Measurements from ENCODE around the gene ZNF716. TPM values are rescaled to one million over a fixed set of nuclear protein-coding genes. Genes with fewer than 3 reads are reported as not detected.
"Not testable (repeated sequence)": the region's sequence is repeated elsewhere in the genome, so short reads cannot be mapped to it uniquely, and the experiment has no call there.

ZNF716 gene
- total RNA-seq, 2 experiments from 2014 or later, result not detected

GRCh38 chr7:57443567-57443966 lies 6.4 kb upstream of the ZNF716 start:
- ATAC-seq, result no peak
- Mint-ChIP-seq H3K4me1 (no peaks in the 10 kb centered on the region), H3K27me3 (no peaks in the 10 kb centered on the region)

DNA sequence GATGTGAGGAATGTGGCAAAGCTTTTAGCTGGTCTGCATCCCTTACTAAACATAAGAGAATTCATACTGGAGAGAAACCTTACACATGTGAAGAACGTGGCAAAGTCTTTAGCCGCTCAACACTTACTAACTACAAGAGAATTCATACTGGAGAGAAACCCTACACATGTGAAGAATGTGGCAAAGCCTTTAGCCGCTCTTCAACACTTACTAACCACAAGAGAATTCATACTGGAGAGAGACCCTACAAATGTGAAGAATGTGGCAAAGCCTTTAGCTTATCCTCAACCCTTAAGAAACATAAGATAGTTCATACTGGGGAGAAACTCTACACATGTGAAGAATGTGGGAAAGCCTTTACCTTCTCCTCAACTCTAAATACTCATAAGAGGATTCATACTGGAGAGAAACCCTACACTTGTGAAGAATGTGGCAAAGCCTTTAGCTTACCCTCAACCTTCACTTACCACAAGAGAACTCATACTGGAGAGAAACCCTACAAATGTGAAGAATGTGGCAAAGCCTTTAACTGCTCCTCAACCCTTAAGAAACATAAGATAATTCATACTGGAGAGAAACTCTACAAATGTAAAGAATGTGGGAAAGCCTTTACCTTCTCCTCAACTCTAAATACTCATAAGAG lies 19.3 kb downstream of the ZNF716 start:
- CTCF ChIA-PET, H3K27ac Mint-ChIP-seq, ATAC-seq, DNase-seq, H3K36me3 Mint-ChIP-seq, H3K27me3 Mint-ChIP-seq, H3K4me3 Mint-ChIP-seq, H3K4me1 Mint-ChIP-seq: not testable (repeated sequence)
- H3K9me3 Mint-ChIP-seq (ENCODE audit: low read depth), result peaks cover 38% of the 10 kb centered on the region

More at GRCh38 chr7:57443567-57443966, 6.4 kb upstream of the ZNF716 start:
- Mint-ChIP-seq H3K4me3 (no peak overlapping the region), H3K9me3 (ENCODE audit: low read depth) (peaks cover 12% of the 10 kb centered on the region), H3K36me3 (no peaks in the 10 kb centered on the region), H3K27ac (no peak overlapping the region)
- DNase-seq, result no peak
- CTCF ChIA-PET, result no interaction called here

DNA sequence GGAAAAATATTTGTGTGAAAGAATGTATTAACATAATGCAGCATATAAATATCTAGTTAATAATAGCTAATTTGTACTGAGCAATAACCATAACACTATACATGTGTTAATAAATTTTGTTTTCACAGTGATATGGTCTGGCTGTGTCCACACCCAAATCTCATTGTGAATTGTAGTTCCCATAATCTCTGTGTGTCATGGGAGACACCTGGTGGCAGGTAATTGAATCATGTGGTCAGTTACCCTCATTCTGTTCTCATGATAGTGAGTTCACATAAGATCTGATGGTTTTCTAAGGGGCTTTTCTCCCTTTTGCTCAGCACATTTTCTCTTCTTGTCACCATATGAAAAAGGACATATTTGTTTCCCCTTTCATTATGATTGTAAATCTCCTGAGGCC lies 30.3 kb downstream of the ZNF716 start:
- H3K36me3 Mint-ChIP-seq, CTCF ChIA-PET, H3K27ac Mint-ChIP-seq, H3K4me1 Mint-ChIP-seq, H3K27me3 Mint-ChIP-seq, H3K4me3 Mint-ChIP-seq, DNase-seq, ATAC-seq: not testable (repeated sequence)
- H3K9me3 Mint-ChIP-seq (ENCODE audit: low read depth), result peaks cover 16% of the 10 kb centered on the region

DNA sequence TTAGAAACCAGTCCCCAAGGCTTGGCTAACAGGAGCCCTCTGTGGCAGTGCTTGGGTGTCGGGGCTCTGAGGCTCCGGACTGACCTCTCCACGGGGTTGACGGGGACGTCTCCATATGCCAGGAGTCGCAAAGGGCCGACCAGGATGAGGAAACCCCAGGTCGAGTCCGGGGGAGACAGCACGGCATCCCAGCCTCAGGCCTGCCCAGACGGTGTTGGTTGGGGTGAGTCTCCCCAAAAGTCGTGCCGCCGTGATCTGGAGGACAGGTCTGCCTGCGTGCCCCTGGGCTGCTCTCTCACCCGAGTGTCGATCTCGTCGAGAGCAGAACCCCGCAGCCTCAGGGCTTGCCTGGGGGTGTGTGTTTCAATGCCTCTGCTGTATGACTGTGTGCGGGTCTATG lies 35.0 kb downstream of the ZNF716 start:
- H3K27me3 Mint-ChIP-seq, H3K4me3 Mint-ChIP-seq, ATAC-seq, H3K27ac Mint-ChIP-seq, H3K36me3 Mint-ChIP-seq, DNase-seq, CTCF ChIA-PET, H3K4me1 Mint-ChIP-seq: not testable (repeated sequence)
- peaks cover 14% of the 10 kb centered on the region for H3K9me3 Mint-ChIP-seq (ENCODE audit: low read depth)

DNA sequence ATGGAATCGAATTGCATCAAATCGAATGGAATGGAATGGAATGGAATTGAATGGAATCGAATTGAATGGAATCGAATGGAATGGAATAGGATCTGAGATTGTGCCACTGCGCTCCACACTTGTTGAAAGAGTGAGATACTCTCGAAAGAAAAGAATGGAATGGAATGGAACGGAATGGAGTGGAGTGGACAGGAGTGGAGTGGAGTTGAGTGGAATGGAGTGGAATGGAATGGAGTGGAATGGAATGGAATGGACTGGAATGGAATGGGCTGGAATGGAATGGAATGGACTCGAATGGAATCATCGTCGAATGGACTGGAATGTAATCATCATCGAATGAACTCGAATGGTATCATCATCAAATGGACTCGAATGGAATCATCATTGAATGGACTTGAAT lies 38.0 kb downstream of the ZNF716 start:
- DNase-seq (no peak), ATAC-seq (no peak)
- H3K4me1 Mint-ChIP-seq, result no peaks in the 10 kb centered on the region
- H3K9me3 Mint-ChIP-seq (ENCODE audit: low read depth), result peaks cover 12% of the 10 kb centered on the region
- H3K27ac Mint-ChIP-seq, result no peak overlapping the region
- CTCF ChIA-PET, result no interaction called here
- H3K4me3 Mint-ChIP-seq, result no peak overlapping the region
- H3K27me3 Mint-ChIP-seq, result no peaks in the 10 kb centered on the region
- peaks cover 5% of the 10 kb centered on the region for H3K36me3 Mint-ChIP-seq

- H3K27ac Mint-ChIP-seq; H3K27me3 Mint-ChIP-seq; H3K4me3 Mint-ChIP-seq; H3K36me3 Mint-ChIP-seq; H3K9me3 Mint-ChIP-seq (ENCODE audit: low read depth); H3K4me1 Mint-ChIP-seq; ATAC-seq; DNase-seq; CTCF ChIA-PET: not testable (repeated sequence)
These were observed 45.1 kb downstream of the ZNF716 start for GRCh38 chr7:57495111-57495510.

GRCh38 chr7:57496395-57496794 lies 46.4 kb downstream of the ZNF716 start:
- H3K9me3 Mint-ChIP-seq (ENCODE audit: low read depth), result peaks cover 2% of the 10 kb centered on the region
- no peaks in the 10 kb centered on the region for H3K4me1 Mint-ChIP-seq
- no peak overlapping the region for H3K4me3 Mint-ChIP-seq
- H3K36me3 Mint-ChIP-seq, result no peaks in the 10 kb centered on the region
- ATAC-seq (no peak), DNase-seq (no peak)
- no peak overlapping the region for H3K27ac Mint-ChIP-seq
- H3K27me3 Mint-ChIP-seq, result no peaks in the 10 kb centered on the region
- CTCF ChIA-PET, result no interaction called here

DNA sequence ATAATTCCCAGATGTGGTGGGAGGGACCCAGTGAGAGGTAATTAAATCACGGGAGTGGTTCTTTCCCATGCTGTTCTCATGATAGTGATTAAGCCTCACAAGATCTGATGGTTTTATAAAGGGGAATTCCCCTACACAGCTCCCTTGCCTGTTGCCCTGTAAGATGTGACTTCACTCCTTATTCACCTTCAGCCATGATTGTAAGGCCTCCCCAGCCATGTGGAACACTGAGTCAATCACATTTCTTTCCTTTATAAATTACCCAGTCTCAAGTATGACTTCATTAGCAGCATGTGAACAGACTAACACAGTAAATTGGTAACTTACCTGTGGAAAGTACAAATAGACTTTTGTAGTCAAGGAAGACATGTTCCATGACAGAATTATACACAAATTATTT lies 55.2 kb downstream of the ZNF716 start:
- DNase-seq, result no peak
- no peak for ATAC-seq
- Mint-ChIP-seq H3K27ac (no peak overlapping the region), H3K9me3 (ENCODE audit: low read depth) (peaks cover 19% of the 10 kb centered on the region), H3K27me3 (no peaks in the 10 kb centered on the region), H3K36me3 (no peaks in the 10 kb centered on the region), H3K4me3 (no peak overlapping the region), H3K4me1 (no peaks in the 10 kb centered on the region)
- CTCF ChIA-PET, result no interaction called here

Small RNAs within 50 kb of the gene (microRNA-seq; reads per million reads assigned to microRNA genes)
- not detected for gene MIR3147
